GM12865 (cell line): ENCODE data around the gene TMEM161A.

Source experiments
- DNase-seq: peaks from one replicate; pipeline ENCODE4 v3.0.0; 2010; ENCODE audit warnings: low read depth
- H3K4me3 ChIP-seq: 2 replicates; pipeline ENCODE4 v1.5.1; 2011; ENCODE audit warnings: mild to moderate bottlenecking, low read depth, low read length, control low read depth
- CTCF ChIP-seq: IDR thresholded peaks from 2 replicates; pipeline ENCODE4 v1.5.1; 2011; ENCODE audit warnings: low read length, control low read depth, low read depth, inconsistent platforms; ENCODE audit not compliant: insufficient read depth; ENCODE audit errors: missing control alignments

Gene TMEM161A

GRCh38 chr19:19120308-19121231 is 17.7 kb downstream of the TMEM161A start:
- H3K4me3 ChIP-seq = no peak overlapping the region
- no peak for TF ChIP-seq CTCF
- peak; percentile 43 for DNase-seq

- H3K4me3 ChIP-seq = no peak overlapping the region
- DNase-seq = no peak
- no peak for TF ChIP-seq CTCF
These were observed 18.7 kb downstream of the TMEM161A start for GRCh38 chr19:19119325-19120237.

DNA sequence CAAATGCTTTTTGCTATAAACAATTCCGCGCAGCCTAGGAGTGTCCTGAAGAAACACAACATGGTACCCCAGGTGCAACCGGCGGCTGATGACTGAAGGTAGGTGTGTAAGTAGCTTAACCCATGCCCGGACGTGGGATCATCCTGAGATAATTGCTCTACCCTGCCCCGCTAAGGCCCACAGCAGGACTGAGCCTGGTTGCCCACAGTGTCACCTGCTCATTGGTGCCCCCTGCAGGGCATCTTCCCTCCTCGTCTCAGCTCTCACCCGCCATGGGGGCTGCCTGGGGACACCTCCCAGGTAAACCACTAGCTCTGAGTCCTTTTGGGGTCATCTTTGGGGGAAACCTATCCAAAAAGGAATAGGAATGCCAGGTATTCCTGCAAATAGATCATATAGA is 22.3 kb downstream of the TMEM161A start:
- DNase-seq = peak; percentile 60
- peak; percentile 69 for TF ChIP-seq CTCF
- H3K4me3 ChIP-seq = no peak overlapping the region

GRCh38 chr19:19113040-19113626 is 25.1 kb downstream of the TMEM161A start:
- TF ChIP-seq CTCF = no peak
- H3K4me3 ChIP-seq = no peak overlapping the region
- DNase-seq = peak; percentile 34

DNA sequence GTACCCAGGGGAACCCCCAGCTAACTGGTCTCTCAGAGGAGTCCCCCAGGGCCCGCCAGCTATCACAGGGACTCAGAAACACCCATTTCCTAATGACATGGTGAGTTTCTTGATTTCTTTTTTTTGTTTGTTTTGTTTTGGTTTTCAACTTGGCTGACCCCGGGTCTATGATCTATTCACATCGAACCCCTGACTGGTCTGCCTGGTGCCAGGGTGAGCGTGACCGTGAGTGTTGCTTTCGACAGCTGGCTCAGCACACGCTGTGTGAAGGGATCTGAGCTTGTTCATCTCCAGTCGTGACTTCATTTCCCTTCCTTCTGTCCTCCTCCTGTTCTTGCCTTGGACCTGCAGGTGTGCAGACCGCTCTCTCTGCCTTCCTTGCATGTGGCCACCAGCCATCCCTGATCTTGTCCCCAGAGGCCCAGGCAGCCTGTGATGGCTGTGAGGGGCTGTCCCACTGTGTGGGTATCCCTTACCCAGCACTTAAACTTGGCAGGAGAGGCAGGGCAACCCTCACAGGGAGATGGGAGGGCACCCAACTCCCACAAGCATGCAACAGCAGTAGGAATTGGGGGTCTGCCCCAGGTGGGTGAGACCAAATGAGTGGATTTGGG is 26.2 kb downstream of the TMEM161A start:
- no peak for DNase-seq
- no peak for TF ChIP-seq CTCF
- no peak overlapping the region for H3K4me3 ChIP-seq

- TF ChIP-seq CTCF = no peak
- no peak for DNase-seq
- H3K4me3 ChIP-seq = no peak overlapping the region
These were observed 27.0 kb downstream of the TMEM161A start for GRCh38 chr19:19111136-19111835.
